KBM-7 (cell line): ENCODE results near the gene C16orf96.
A peak's percentile ranks its signal among the peaks of the same experiment; 100 is the strongest.
"Not testable (repeated sequence)": the region's sequence is repeated elsewhere in the genome, so short reads cannot be mapped to it uniquely, and the experiment has no call there.

Experiments used
- DNase-seq: peaks from one replicate; pipeline ENCODE4 v3.0.0-alpha.2; 2015
- in situ Hi-C: fragments of 300-500 bp; cut with MboI; formaldehyde crosslinking; loops from 2 replicates; pipeline ENCODE4 v1.14.3; 2020; ENCODE audit warnings: low sequenced_read_pairs, low pct_unique_long_range_greater_than_20kb, mixed read lengths

C16orf96 gene

GRCh38 chr16:4552541-4552940 lies 3.6 kb upstream of the C16orf96 start:
- DNase-seq = no peak
- in situ Hi-C loops = no loop called here

DNA sequence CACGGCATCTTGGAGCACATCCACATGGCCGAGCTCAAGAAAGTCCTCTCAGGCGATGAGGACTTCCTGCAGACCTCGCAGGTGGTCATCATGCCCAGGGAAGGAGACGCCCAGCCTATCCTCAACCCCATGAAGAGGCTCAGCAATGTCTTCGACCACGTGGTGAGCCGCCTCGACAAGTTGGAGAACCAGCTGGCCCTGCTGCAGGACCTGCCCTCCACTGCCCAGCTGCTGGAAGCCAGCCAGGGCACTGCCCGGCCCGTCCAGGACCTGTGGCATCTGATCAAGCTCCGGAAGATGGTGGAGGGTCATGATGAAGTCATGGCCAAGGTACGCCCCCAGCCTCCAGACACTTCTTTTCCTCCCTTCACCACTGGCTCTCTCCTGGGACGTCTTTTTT lies 440 bp downstream of the C16orf96 start:
- in situ Hi-C loops = no loop called here
- no peak for DNase-seq

- in situ Hi-C loops = no loop called here
- no peak for DNase-seq
Measured at GRCh38 chr16:4557973-4558372, 1.8 kb downstream of the C16orf96 start.

GRCh38 chr16:4561596-4561995 lies 5.5 kb downstream of the C16orf96 start:
- in situ Hi-C loops = no loop called here
- DNase-seq = no peak

GRCh38 chr16:4564661-4565267 lies 8.6 kb downstream of the C16orf96 start:
- in situ Hi-C loops = no loop called here
- no peak for DNase-seq

- DNase-seq = no peak
- in situ Hi-C loops = no loop called here
Measured at GRCh38 chr16:4566144-4566543, 10.0 kb downstream of the C16orf96 start.

DNA sequence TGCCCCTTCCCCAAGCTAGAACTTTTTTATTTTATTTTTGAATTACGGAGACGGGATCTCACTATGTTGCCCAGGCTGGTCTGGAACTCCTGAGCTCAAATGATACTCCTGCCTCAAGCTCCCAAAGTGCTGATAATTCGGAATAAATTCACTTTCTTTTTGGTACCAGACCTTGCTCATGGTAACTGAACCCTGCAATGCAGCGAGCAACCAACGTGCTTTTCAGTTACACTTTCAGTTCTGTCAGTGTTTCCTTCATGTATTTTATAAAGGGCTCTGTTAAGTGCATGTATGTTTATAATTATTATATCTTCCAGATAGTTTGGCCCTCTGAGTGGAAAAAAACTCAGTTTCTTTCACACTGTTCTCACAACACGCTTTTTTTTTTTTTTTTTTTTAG lies 13.9 kb downstream of the C16orf96 start:
- in situ Hi-C loops = no loop called here
- no peak for DNase-seq

DNA sequence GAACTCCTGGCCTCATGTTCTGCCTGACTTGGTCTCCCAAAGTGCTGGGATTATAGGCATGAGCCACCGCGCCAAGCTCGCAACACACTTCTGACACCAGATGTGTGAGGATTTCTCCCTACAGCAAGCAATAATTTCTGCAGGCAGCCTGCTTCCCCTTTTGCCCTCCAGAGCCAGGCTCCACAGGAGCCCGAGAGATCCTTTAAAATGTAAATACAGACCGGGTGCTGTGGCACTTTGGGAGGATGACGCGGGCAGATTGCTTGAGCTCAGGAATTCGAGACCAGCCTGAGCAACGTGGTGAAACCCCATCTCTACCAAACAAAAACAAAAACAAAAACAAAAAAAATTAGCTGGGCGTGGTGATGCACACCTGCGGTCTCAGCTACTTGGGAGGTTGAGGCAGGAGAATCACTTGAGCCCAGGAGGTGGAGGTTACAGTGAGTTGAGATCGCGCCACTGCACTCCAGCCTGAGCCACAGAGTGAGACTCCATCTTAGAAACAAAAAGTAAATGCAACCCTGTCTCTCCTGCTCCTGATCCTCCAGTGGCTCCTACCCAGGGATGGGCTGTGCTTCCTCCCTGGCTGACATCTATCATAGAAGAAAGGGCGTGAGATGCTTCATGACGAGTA lies 14.7 kb downstream of the C16orf96 start:
- in situ Hi-C loops = no loop called here
- no peak for DNase-seq

- in situ Hi-C loops = no loop called here
- peak; percentile 30 for DNase-seq
Measured at GRCh38 chr16:4572715-4573114, 16.6 kb downstream of the C16orf96 start.

GRCh38 chr16:4573926-4574325 lies 17.8 kb downstream of the C16orf96 start:
- DNase-seq, in situ Hi-C loops: not testable (repeated sequence)

DNA sequence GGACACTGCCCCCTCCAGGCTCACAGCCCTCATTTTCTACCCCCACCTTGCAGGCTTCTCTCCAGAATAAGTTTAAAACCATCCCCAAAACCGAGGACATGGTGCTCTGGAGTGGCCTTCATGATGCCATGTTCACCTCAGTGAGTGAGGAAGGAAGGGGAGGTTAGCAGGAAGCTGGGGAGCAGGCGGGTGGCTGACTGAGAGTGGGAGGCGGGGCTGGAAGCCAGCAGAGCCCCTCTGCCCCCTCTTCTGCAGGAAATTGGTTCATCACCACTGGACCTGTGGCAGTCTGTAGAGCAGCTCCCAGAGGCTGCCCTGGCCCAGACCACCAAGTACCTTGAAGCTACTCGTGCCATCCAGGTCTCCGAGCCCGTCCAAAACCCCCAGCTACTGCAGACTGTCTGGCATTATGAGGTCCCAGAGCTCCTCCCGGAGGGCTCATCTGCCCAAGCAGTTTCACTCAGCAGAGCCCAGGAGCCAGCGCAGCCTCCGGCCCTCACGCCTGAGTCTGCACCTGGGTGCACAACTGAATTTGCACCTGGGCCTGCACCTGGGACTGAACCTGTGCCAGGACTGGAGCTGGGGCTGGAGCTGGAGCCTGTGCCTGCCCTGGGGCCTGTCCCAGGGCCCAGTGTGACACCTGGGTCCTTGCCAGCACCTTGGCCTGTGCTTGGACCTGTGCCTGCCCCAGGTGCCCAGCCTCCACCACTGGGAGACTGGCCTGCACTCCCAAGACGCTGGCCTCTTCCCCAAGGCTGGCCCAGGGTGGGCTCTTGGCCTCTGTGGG lies 19.0 kb downstream of the C16orf96 start:
- in situ Hi-C loops = no loop called here
- DNase-seq = peak; percentile 39

DNA sequence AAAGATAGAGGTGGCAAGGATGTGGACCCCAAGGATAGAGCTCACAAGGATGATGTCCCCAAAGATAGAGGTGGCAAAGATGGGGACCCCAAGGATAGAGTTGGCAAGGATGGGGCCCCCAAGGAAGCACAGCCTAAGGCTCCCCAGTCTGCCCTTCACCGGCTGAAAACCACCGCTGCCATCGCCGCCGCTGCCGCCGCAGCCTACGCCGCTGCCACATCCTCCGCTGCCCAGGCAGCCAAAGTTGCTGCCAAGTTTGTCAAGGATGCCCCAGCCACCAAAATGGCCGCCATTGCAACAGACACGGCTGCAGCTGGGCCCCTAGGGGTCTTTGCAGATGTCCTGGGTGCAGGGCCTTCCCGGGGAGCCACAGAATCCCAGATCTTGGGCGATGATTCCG lies 19.9 kb downstream of the C16orf96 start:
- no peak for DNase-seq

DNA sequence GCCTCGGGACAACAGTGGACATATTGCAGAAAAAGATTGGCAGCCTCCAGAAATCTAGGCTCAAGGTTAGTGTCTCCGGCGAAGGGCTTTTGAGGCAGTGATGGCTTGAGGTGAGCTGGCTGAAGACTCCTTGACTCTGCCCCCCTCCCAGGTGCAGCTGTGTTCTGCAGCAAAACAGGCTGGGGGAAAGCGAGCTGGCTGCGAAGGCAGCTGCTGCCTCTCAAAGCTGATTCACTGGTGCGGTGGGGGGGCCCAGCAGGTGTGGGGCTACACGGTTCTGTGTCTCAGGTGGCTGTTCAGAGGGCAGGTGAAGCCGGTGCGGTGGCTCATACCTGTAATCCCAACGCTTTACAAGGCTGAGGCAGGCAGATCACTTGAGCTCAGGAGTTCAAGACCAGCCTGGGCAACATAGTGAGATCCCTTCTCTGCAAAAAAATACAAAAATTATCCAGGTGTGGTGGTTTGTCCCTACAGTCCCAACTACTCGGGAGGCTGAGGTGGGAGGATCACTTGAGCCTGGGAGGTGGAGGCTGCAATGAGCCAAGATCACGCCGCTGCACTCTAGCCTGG lies 22.9 kb downstream of the C16orf96 start:
- DNase-seq = no peak
- in situ Hi-C loops = no loop called here

More for the DNA sequence above, 19.9 kb downstream of the C16orf96 start:
- in situ Hi-C loops = no loop called here

DNA sequence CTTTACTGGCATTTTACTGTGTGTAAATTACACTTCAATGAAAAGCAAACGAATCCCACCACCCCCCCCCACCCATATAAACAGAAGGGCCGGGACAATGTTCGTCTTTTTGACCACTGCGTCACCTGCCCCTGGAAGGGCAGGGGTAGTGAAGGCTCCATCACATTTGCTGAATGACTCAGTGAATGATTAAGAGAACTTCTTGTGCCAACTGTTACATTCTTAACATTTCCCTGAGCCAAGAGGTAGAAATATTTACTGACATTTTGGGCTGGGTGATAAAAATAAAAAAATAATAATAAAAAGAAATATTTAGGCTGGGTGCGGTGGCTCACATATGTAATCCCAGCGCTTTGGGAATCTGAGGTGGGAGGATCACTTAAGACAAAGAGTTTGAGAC lies 24.1 kb downstream of the C16orf96 start:
- no peak for DNase-seq

DNA sequence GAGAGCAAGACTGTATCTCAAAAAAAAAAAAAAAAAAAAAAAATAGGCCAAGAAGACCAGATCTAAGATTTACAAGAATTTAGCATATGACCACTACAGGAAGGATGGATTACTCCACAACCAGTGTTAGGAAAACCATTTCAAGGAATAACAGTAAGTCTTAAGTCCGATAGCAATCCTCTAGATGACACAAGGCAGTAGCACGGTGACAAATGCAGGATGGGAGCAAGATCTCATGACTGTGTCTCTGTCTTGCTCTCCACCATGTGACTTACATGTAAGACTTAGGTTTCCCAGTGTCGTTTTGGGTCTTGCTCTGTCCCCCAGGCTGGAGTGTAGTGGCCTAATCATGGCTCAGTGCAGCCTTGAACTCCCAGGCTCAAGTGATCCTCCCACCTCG lies 27.8 kb downstream of the C16orf96 start:
- in situ Hi-C loops = no loop called here
- no peak for DNase-seq

More for the DNA sequence above, 24.1 kb downstream of the C16orf96 start:
- in situ Hi-C loops = no loop called here

DNA sequence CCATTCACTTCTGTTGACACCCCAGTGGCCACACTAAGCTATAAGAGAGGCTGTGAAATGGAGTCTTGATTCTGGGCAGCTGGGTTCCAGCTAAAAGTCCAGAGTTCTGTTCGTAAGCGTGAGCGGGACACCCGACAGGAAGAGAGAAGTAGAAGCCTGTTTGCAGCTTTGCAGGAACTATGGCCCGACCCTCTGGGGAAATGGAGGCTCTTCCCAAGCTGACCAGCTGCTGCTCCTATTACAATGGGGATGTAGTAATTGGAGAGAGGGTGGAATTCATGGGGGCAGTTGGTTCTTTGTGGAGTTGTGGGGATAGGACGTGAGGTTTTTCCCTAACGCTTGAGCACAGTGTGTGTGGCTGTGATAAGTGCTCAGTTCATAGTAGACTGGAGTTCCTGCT lies 30.2 kb downstream of the C16orf96 start:
- no peak for DNase-seq
- in situ Hi-C loops = no loop called here

- no peak for DNase-seq
- in situ Hi-C loops = no loop called here
Measured at GRCh38 chr16:4588386-4588785, 32.2 kb downstream of the C16orf96 start.

DNA sequence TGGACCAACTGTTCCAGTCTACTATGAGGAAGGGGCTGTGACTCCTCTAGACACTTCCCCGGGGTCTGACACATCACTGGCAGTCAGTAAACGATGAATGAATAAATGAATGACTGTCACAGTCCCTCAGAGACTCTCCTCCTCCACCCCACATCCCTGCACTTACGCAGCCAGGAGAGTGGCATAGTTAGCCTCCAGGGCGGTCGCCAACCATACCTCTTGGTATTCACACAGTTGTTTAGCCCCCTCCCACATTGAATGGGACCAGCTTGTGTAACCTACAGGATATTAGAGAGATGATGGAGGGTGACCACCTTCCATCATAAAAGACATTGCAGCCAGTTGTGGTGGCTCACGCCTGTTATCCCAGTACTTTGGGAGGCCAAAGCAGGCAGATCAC lies 32.8 kb downstream of the C16orf96 start:
- in situ Hi-C loops = no loop called here
- no peak for DNase-seq

DNA sequence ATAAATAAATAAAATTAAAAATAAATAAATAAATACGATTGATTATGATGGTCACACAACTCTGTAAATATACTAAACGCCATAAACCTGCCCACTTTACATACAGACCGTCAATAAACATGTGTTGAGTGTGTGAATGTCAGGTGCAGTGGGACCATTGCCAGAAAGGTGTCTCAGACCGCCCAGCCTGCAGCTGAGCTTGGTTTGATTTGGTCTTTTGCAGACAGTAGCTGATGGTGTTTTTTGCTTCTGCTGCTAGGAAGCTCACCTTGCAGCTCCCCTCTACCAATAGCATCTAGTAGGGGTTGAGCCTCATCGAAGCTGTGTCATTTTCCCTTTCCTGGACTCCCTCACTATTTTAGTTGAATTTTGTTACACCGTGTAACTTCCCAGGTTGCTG lies 35.1 kb downstream of the C16orf96 start:
- in situ Hi-C loops = no loop called here
- no peak for DNase-seq
